ENCODE results near the gene TMEM267.
"Not testable (repeated sequence)": the region's sequence is repeated elsewhere in the genome, so short reads cannot be mapped to it uniquely, and the experiment has no call there.

DNA sequence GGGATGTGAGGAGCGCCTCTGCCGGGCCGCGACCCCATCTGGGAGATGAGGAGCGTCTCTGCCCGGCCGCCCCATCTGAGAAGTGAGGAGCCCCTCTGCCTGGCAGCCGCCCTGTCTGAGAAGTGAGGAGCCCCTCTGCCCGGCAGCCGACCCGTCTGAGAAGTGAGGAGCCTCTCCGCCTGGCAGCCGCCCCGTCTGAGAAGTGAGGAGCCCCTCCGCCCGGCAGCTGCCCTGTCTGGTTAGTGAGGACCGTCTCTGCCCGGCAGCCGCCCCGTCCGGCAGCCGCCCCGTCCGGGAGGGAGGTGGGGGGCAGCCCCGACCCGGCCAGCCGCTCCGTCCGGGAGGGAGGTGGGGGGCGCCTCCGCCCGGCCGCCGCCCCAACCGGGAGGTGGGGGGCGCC is 27.4 kb upstream of the TMEM267 start:
- TF ChIP-seq CTCF (IDR thresholded peaks at IDR 0.05); EZH2 (IDR thresholded peaks at IDR 0.05; ENCODE audit: borderline replicate concordance, insufficient read depth, low read depth, low read length, poor library complexity, severe bottlenecking): not testable (repeated sequence)

Data from B cell (primary cell).